HL-60 (cell line): ENCODE data around the gene PRUNE1.

Experiments used
- CTCF ChIP-seq: IDR thresholded peaks from one replicate; pipeline ENCODE4 v1.5.1; 2011; ENCODE audit warnings: low read length, control low read depth, inconsistent platforms; ENCODE audit not compliant: insufficient read depth
- GABPA ChIP-seq: IDR thresholded peaks from 2 replicates; pipeline ENCODE4 v1.6.1; 2012; ENCODE audit warnings: low read depth
- POLR2AphosphoS5 ChIP-seq: IDR thresholded peaks from 2 replicates; pipeline ENCODE4 v1.6.1; 2012; ENCODE audit warnings: low read depth
- REST ChIP-seq: IDR thresholded peaks from 2 replicates; pipeline ENCODE4 v1.6.1; 2012; ENCODE audit warnings: low read depth; ENCODE audit not compliant: insufficient replicate concordance
- SPI1 ChIP-seq: IDR thresholded peaks from 2 replicates; pipeline ENCODE4 v1.6.1; 2012; ENCODE audit warnings: low read depth, mild to moderate bottlenecking, borderline replicate concordance

- no peak for TF ChIP-seq CTCF
- TF ChIP-seq POLR2AphosphoS5 = no peak
- no peak for TF ChIP-seq REST
- no peak for TF ChIP-seq SPI1
- no peak for TF ChIP-seq GABPA
Observed at GRCh38 chr1:151069103-151069486, 60.8 kb downstream of the PRUNE1 start.
